ENCODE data around the gene C2CD4C.
A peak's percentile ranks its signal among the peaks of the same experiment; 100 is the strongest.

C2CD4C gene

DNA sequence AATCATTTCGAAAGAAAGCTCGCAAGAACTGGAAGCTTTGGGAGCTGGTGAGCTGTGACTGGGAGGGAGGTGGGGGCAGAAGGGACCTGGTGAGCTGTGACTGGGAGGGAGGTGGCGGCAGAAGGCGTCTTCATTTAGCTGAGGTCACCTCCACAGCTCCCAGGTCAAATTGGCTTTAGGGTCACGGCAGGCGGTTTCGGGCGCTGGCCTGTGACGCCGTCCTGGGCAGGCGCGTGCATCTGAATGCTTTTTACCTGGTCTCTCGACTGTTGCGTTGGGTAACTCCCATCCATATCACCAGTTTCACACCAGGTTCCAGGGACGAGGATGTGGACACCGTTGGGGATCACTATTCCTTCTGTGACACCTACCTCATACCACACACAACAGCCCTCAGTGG lies 29.2 kb downstream of the C2CD4C start:
- H3K4me3 ChIP-seq (ENCODE audit: severe bottlenecking), result no peak overlapping the region
- H3K4me1 ChIP-seq (ENCODE audit: insufficient read depth, poor library complexity, severe bottlenecking), result peaks cover 5% of the 10 kb centered on the region
- DNase-seq (ENCODE audit: low spot score), result no peak
- no peaks in the 10 kb centered on the region for H3K9me3 ChIP-seq (ENCODE audit: severe bottlenecking)
- no peaks in the 10 kb centered on the region for H3K36me3 ChIP-seq (ENCODE audit: low read depth)
- H3K27ac ChIP-seq (ENCODE audit: poor library complexity, severe bottlenecking), result no peak overlapping the region
- ATAC-seq (ENCODE audit: low read depth), result no peak
- no peaks in the 10 kb centered on the region for H3K27me3 ChIP-seq (ENCODE audit: insufficient read depth, poor library complexity, severe bottlenecking)
- no peak for TF ChIP-seq CTCF (IDR thresholded peaks at IDR 0.05; ENCODE audit: poor library complexity, severe bottlenecking)

DNA sequence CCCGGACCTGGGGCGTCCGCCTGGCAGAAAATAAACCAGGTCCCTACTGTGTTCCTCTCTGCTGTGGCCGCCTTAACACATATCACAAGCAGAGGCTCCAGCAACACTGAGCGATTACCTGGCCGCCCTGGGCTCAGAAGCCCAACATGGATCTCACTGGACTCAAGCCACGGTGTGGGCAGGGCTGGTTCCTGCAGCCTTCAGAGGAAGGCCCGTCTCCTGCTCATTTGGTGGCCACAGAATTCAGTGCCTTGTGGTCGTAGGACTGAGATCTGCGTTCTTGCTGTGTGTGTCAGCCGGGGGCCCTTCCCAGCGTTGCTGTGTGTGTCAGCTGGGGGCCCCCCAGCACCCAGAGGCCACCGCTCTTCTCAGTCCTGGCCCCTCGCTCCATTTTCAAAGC lies 30.2 kb downstream of the C2CD4C start:
- ATAC-seq (ENCODE audit: low read depth) (no peak), DNase-seq (ENCODE audit: low spot score) (peak; percentile 16)
- Histone ChIP-seq H3K36me3 (ENCODE audit: low read depth) (no peaks in the 10 kb centered on the region), H3K4me3 (ENCODE audit: severe bottlenecking) (no peak overlapping the region), H3K9me3 (ENCODE audit: severe bottlenecking) (no peaks in the 10 kb centered on the region), H3K4me1 (ENCODE audit: insufficient read depth, poor library complexity, severe bottlenecking) (peaks cover 12% of the 10 kb centered on the region), H3K27ac (ENCODE audit: poor library complexity, severe bottlenecking) (no peak overlapping the region), H3K27me3 (ENCODE audit: insufficient read depth, poor library complexity, severe bottlenecking) (no peaks in the 10 kb centered on the region)
- TF ChIP-seq CTCF (IDR thresholded peaks at IDR 0.05; ENCODE audit: poor library complexity, severe bottlenecking), result no peak

DNA sequence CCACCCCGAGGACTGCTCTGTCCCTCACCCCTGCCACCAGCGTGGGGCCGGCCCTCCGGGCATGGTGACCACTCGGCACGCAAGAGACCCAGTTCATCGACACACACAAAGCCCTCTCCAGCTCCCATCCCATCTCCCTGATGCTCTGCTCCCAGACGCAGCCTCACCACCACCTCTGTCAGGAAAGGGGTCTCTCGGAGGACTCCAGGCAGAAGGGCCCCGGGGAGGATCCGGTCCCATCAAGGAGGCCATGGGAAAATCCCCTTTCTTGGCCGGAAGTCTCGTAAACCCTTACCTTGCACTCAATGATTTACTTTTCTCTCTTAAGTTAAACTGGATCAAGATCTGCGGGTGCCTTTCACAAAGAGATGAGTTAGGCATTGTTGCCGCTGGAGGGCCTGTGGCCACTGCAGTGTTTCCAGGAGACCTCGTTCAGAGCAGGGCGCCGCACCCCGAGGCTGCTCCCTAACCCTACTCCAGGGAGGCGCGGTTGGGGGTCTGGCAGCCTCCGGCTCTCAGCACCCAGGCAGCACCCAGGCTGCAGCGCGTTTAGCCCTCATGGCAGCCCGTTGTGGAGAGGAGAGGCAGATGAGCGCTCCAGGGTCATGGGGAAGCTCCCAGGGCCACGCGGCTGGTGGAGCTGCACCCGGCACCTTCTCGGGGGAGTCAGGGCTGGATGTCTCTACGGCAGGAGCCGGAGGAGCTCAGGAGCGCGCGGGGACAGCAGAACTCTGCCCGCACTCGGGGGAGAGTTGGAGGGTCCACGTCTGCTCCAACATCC lies 31.0 kb downstream of the C2CD4C start:
- Histone ChIP-seq H3K36me3 (ENCODE audit: low read depth) (no peaks in the 10 kb centered on the region), H3K27ac (ENCODE audit: poor library complexity, severe bottlenecking) (no peak overlapping the region), H3K4me3 (ENCODE audit: severe bottlenecking) (no peak overlapping the region), H3K27me3 (ENCODE audit: insufficient read depth, poor library complexity, severe bottlenecking) (no peaks in the 10 kb centered on the region), H3K4me1 (ENCODE audit: insufficient read depth, poor library complexity, severe bottlenecking) (peaks cover 11% of the 10 kb centered on the region), H3K9me3 (ENCODE audit: severe bottlenecking) (no peaks in the 10 kb centered on the region)
- ATAC-seq (ENCODE audit: low read depth) (peak; percentile 41; the same call in 2 of the 3 replicates), DNase-seq (ENCODE audit: low spot score) (no peak)
- TF ChIP-seq CTCF (IDR thresholded peaks at IDR 0.05; ENCODE audit: poor library complexity, severe bottlenecking), result no peak

GRCh38 chr19:376111-376470 lies 32.9 kb downstream of the C2CD4C start:
- no peak for ATAC-seq (ENCODE audit: low read depth)
- H3K27me3 ChIP-seq (ENCODE audit: insufficient read depth, poor library complexity, severe bottlenecking), result no peaks in the 10 kb centered on the region

More at GRCh38 chr19:376111-376470, 32.9 kb downstream of the C2CD4C start:
- no peaks in the 10 kb centered on the region for H3K36me3 ChIP-seq (ENCODE audit: low read depth)
- H3K9me3 ChIP-seq (ENCODE audit: severe bottlenecking), result no peaks in the 10 kb centered on the region
- peaks cover 7% of the 10 kb centered on the region for H3K4me1 ChIP-seq (ENCODE audit: insufficient read depth, poor library complexity, severe bottlenecking)
- H3K4me3 ChIP-seq (ENCODE audit: severe bottlenecking), result no peak overlapping the region
- DNase-seq (ENCODE audit: low spot score), result no peak
- no peak for TF ChIP-seq CTCF (IDR thresholded peaks at IDR 0.05; ENCODE audit: poor library complexity, severe bottlenecking)
- H3K27ac ChIP-seq (ENCODE audit: poor library complexity, severe bottlenecking), result no peak overlapping the region
